Right renal pelvis (tissue), 4 donors: ENCODE measurements around the gene SLC25A34. TPM values are rescaled to one million over a fixed set of nuclear protein-coding genes. Genes with fewer than 3 reads are reported as not detected.
"Not testable (repeated sequence)": the region's sequence is repeated elsewhere in the genome, so short reads cannot be mapped to it uniquely, and the experiment has no call there.

Experiments
- DNase-seq, 4 donors: peaks; one replicate each; pipeline ENCODE4 v3.0.0-alpha.2; 2013; ENCODE audit warnings: low read depth in 4 of 4, low spot score in 3 of 4, missing footprints in 1 of 4
- polyA plus RNA-seq, 4 donors: library from polyadenylated mRNA; unstranded; fragments of 120-200 nt; gene quantifications; one replicate each; pipeline ENCODE4 v1.2.1, GENCODE V29; 2013; ENCODE audit not compliant: insufficient read length in 4 of 4

The SLC25A34 gene
- polyA plus RNA-seq: 1 to 10 TPM; 2.2 to 3.1 (median 2.6) TPM

DNA sequence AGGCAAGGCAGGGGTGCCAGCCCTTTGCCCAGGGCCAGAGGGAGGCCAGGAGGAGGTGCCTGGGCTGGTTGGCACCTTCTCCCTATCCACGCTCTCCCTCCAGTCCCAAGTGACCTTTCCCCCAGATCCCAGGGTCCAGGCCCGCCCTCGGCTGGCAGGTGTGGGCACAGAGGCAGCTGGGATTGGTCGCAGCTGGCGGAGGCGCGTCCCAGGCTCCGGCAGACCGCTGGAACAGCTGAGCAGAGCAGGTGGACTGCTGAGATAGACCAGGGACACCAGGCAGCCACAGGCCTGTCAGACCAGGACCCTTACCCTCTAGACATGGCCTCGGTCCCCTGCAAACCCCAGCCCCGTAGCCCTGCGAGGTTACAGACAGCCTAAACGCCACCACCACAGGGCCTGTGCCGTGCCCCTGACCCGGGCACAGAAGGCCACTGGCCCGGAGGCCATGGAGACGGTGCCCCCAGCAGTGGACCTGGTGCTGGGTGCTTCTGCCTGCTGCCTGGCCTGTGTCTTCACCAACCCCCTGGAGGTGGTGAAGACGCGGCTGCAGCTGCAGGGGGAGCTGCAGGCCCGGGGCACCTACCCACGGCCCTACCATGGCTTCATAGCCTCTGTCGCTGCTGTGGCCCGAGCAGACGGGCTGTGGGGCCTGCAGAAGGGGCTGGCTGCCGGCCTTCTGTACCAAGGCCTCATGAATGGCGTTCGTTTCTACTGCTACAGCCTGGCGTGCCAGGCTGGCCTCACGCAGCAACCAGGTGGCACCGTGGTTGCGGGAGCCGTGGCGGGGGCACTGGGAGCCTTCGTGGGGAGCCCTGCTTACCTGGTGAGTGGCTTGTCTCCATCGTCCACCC, at the start of gene SLC25A34:
Gene SLC25A34, plus strand, starts transcription at position 221 of the 854 bp plus-strand sequence. Its CDS starts 228 bp downstream, at position 449.
- DNase-seq: no peak

DNA sequence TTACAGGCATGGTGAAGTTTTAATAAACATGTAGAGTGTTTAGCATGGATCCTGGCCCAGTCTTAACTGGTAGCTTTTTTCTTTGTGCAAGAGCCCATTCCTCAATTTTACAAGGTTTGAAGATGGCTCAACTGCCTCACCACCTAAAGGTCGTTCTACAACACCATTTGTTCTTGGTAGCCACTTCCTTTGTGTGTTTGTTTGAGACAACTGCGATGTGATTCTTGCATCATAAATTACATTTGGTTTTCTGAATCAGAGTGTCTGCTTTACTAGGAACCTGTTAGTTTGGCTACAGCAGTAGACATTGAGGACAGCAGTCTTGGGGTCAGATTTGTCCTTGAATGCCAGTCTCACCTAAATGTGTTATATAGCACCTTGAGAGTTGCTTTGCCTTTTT, 48.6 kb upstream of the SLC25A34 start:
- DNase-seq: no peak

DNA sequence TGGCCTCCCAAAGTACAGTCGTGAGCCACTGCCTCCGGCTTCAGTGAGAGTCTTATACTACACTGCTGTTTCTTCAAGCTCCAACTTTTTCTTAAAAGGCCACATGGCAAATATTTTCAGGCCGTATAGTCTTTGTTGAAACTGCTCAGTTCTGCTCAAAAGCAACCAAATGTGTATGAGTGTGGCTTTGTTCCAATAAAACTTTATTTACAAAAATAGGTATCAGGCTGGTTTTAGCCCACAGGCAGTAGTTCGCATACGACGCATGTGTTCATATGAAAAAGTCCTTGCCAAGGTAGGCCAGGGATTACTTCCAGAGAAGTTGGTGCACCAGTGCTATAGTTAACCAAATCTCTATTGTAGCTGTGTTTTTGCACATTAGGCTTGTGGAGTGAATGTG, 45.7 kb upstream of the SLC25A34 start:
- DNase-seq: no peak

GRCh38 chr1:15691434-15692032, 44.5 kb upstream of the SLC25A34 start:
- DNase-seq: no peak

GRCh38 chr1:15692121-15692682, 43.9 kb upstream of the SLC25A34 start:
- DNase-seq: no peak

- no peak for DNase-seq
Measured at GRCh38 chr1:15693371-15693770, 42.7 kb upstream of the SLC25A34 start.

- no peak for DNase-seq
Measured at GRCh38 chr1:15696956-15697521, 39.0 kb upstream of the SLC25A34 start.

GRCh38 chr1:15698201-15698600, 37.9 kb upstream of the SLC25A34 start:
- no peak for DNase-seq

GRCh38 chr1:15699321-15699720, 36.7 kb upstream of the SLC25A34 start:
- not testable (repeated sequence) for DNase-seq

GRCh38 chr1:15700508-15700907, 35.5 kb upstream of the SLC25A34 start:
- DNase-seq: no peak

- DNase-seq: no peak
Measured at GRCh38 chr1:15701784-15702183, 34.3 kb upstream of the SLC25A34 start.

DNA sequence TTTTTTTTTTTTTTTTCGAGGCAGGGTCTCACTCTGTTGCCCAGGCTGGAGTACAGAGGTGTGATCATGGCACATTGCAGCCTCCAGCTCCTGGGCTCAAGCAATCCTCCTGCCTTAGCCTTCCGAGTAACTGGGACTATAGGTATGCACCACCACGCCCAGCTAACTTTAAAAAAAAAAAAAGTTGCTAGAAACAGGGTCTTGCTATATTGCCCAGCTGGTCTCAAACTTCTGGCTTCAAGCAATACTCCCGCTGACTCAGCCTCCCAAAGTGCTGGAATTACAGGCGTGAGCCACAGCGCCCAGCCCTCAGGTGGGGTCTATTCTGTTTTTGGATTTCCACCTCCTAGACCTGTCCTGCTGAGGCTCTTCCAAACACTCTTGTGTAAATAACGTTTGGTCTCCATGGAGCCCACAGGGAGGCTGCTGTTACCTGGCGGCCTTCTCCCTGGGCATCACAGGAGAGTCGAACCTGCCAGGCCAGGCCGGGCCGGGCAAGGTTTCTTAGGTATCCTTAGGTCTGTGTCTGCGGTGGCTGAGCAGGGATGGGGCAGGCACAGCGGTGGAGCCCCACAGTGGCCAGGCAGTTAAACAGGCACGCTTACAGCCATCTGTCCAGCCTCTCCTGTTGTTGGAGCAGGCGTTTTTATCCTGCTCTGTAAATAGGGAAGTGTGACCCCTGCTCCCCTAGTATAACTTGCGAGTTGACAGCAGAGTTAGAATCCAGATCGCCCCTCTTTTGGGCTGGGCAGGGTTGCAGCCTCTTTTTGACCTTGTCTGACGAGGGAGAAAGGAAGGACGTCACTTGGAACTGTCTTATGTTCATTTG, 33.1 kb upstream of the SLC25A34 start:
- DNase-seq: no peak

DNA sequence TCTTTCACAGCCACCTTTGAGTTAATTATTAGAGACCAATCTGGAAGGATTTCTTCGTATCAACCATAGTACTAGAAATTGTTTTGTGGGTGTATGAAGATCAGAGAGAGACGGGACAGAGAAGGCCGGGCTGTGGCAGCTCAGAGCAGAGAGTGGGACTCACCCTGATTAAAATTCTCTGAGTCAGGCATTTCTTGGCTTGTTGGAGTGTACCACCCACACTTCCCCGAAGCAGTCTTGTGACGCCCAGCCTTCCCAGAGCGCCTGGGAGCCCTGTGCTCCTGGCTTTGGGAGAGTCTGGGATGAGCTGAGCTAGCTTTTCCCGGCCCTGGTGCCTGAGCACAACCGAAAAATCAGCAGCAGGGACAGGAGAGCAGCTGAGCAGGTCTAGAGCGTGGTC, 32.5 kb upstream of the SLC25A34 start:
- DNase-seq: no peak

DNA sequence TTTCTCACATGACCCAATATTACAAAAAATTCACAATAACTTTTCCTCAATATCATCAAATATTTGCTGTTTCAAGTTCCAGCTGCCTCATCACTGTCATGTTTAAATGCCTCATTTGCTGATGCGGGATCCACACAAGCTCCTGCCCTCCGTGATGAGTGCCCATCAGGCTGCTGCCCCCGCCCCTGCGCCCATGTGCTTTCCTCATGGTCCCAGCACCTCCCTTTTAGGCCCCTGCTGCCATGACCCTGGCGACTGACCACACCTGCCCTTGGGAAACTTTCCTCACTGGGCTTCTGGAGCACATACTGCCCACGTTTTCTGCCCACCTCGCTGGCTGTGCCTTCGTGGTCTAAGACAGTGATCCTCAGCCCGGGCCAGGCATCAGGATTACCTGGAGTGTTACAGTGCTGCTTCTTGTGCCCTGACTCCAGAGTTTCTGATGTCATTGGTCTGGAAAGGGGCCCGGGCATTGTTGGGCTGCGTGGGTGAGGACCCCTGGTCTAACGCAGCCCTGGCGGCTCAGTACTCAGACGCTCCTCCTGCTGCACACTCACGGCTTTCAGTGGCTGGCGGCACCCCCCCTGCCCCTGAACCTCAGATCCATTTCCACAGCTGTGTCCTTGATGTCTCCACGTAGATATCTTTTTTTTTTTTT, 31.4 kb upstream of the SLC25A34 start:
- no peak for DNase-seq

DNA sequence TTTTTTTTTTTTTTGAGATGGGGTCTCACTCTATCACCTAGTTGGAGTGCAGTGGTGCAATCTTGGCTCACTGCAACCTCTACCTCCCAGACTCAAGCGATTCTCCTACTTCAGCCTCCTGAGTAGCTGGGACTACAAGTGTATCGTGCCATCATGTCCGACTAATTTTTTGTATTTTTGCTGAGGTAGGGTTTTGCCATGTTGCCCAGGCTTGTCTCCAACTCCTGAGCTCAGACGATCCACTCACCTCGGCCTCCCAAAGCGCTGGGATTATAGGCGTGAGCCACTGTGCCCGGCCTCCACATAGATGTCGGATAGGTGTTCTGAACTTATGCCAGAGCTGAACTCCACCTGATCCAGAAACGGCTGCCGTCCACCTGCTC, 30.9 kb upstream of the SLC25A34 start:
- no peak for DNase-seq

GRCh38 chr1:15706751-15707150, 29.3 kb upstream of the SLC25A34 start:
- no peak for DNase-seq

GRCh38 chr1:15707239-15707925, 28.7 kb upstream of the SLC25A34 start:
- no peak for DNase-seq

GRCh38 chr1:15708486-15709137, 27.4 kb upstream of the SLC25A34 start:
- no peak for DNase-seq

DNA sequence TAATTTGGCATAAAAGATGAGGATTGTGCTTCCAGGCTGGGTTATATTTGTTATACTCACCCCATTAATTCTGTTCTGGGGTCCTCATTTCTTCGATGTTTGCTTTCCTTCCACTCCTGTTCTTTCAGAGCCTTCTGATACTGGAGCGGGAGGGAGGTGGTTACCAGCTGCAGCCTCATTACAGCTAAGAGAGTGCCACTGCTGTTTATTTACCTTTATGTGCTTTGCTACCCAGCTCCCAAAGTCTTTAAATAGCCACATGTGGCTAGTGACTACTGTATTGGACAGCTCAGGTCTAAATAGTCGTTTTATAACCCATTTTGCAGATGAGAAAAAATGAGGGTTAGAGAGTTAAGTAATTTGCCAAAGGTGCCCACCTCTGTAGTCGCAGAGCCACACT, 26.8 kb upstream of the SLC25A34 start:
- DNase-seq: no peak
